ENCODE measurements around the gene GPR55.

Gene GPR55

DNA sequence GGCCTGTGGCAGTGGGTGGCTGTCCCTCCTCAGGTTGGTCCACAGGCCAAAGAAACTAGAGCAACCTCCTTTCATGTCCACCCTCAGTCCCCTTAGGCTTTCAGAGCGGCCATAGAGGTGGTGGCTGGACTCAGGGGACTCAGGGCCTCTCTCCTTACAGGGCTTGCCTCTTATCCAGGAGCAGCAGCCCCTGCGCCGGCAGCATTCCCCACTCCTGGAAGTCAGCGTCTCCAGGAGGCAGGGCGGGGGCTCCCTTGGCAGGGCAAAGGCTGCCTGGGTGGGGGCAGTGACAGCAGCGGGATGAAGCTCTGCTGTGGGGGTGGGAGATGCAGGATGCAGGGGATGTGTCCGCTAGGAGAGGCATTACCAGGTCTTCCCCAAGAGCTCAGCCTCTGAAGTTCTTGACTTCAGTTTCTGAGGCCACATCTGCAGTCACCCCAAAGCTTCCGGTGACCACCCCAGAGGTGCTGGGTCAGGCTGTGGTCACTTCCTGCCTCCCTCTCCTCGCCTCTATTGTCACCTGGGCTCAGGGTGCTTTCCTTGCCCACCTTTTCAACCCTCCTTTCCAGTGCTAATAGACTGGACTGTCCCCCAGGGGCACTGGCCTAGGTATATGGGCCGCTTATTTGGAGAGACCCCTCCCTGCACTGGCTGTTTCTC lies 8.6 kb upstream of the GPR55 start:
- no peak for DNase-seq

- DNase-seq: no peak
Observed at GRCh38 chr2:230932556-230933511, 7.8 kb upstream of the GPR55 start.

DNA sequence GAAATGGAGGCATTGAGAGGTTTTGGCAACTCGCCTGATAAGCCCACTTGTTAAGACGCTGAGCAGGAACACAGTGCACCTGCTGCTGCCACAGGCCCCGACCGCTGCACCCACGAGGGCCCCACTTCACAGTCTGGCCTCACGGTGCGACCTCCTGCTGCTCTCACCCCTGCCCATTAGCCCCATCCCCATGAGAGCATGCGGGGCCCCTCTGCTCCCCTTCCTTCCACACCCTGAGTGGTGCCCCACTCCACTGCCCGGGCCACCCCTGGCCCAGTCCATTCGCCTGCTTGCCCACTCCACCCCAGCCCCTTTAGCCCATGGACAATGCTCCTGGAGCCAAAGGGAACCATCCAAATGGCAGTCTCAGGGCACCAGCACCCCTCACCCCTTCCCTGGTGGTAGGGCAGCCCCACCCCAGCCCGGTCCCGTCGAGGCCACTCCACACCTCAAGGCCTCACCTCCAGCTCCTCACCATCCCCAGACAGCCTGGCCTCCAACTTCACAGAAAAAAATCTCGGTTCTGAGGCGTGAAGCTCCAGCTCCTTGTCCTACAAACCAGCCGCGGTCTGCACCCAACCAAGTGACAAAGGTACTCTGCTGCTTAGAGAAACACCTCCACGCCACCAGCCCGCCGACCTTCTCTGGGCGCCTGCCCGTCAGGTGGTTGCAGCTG lies 6.7 kb upstream of the GPR55 start:
- no peak for DNase-seq

- DNase-seq: no peak
Observed at GRCh38 chr2:230930928-230931555, 6.0 kb upstream of the GPR55 start.

GRCh38 chr2:230930149-230930780 lies 5.2 kb upstream of the GPR55 start:
- no peak for DNase-seq

DNA sequence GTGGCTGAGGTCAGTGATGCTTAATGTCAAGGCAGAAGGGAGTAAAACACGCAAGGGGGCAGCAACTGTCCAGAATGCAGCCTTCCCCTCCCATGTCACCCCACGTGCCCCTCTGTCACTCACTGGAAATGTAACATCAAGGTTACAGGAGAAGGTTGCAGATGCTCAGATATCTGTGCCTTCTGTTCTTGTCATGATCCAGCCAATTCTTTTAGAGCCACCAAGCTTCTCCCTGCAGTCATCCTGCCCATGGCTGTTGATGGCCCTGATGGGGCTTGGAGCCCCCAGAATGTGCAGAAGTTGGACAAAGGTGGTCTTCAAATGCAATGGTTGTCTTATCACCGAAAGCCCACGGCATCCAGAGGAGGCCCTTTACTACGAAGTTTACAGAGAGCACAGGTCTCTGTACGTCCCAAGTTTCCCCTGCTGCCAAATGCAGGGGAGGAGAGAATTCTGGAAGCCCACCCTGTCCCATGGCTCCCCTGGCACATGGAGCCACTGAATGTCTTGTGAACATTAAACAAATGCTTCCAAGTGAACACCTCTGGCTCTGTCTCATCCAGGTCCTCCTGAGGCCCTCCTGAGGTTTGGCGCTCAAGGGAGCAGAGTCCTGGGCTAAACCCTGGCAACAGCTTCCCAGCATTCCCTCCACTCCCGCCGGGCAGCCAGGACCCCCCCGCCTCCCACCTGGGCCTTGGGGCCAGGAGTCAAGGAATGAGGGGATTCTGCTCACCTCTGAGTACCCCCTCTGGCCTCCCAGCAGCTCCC lies 4.5 kb upstream of the GPR55 start:
- DNase-seq: no peak

- DNase-seq: no peak
Observed at GRCh38 chr2:230928701-230929380, 3.8 kb upstream of the GPR55 start.

DNA sequence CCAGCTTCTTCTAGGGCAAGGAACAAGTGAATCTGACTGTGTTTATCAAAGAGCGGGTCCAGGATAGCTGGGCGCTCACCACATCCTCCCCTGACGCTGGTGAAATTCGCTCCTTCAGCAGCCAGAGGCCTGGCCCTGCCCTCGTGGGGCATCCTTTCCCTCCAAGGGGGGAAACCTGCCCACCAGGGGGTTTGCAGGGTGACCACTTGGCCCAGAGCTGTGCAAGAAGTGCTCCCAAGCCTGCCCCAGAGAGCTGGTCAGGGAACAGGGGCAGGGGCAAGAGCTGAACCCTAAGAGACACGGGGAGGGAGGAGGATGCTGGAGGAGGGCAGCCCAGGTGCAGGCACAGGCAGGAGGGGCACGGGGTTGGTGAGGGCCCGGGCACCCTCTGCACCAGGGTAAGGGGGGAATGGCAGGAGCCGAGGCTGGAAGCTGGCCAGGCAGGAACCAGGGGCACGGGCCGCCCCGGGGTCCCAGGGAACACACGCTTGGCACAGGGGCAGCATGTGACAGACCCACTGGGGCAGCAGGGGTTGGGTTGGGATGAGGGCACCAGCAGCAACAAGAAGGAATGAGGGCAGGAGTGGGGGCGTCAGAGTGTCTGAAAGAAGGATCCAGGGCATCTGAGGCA lies 2.8 kb upstream of the GPR55 start:
- DNase-seq: no peak

DNA sequence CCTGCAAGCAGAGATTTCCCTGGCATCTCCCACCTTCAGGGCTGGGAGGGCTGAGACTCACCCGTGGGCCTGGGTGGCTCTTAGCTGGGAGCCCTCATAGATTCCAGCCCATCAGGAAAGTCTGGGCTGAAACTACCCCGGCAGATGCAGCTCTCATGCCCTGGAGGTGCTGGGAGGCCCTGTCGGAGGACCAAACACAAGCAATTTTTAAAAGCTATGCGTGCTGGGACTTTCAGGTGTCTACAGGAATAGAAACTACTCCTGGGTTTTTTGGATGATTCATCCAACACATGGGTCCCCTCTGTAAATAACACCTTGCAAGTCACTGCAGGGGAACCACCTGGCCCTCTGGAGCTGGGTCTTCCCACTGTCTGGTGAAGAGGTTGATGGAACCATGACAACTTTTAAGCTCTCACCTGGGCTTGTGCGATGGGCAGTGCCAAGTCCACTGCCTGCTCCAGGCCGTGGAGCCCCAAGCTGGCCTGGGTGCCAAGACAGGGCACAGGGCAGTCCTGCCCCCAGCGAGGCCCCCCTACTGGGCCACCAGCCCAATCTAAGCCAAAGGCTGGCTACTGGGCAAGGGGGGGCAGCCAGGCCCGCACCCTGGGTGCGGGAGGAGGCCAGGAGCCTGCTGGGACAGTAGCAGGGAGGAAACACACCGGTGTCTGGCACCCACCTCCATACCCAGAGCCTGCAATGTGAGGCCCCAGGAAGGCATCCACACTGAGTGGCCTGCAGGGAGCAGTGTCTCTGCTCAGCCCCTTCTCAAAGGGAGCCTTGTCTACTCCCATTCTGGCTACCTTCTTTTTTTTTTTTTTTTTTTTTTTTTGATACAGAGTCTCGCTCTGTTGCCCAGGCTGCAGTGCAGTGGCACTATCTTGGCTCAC lies 1.1 kb upstream of the GPR55 start:
- DNase-seq: no peak

- no peak for DNase-seq
Observed at GRCh38 chr2:230925443-230925878, 419 bp upstream of the GPR55 start.

DNA sequence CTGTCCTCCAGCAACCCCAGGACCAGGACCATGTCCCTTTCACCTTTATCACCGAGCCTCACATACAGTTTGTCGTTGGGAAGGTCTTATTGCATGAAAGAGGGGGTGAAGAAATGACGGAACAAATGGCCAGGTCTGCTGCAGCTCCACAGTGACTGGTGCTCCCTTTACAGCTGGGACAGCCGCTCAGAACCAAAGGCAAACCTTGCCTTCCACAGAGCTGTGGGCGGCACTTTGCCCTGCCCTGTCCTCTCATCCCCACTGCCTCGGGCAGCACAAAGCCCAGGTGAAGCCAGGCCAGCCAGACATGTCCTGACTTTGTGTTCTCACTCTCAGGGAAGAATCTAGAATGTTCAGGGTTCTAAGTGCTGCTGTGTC lies 961 bp downstream of the GPR55 start:
- DNase-seq: no peak

DNA sequence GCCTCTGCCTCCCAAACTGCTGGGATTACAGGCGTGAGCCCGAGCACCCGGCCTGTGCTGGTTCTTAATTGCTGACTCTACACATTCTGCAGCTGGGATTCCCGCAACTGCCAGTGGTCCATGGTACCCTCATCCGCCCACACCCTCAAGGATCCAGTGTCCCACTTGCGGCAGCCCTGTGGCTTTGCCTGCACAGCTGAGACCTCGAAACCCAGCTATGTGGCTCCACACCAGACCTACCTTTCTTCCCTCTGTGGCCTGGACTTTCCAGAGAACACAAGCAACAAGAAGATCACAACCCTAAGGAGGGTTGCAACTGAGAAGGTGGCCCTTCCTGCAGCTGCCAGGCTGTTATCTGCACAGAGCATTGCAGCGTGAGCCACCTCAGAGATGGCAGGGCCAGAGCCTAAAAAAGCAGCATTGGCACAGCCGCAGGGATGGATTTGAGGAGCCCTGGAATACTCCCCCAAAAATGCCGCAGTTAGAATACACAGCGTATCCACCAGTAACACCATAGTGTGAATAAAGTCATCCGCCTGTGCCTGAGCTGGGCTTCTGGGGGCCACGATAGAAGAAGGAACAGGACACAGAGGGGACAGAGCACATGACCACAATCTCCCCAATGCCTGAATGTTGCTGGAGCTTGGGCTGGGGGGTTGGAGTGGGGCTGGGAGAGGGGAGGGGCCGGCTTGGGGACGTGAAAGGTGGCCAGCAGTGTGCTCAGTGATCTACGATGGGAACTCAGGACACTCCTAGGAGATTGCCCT lies 1.9 kb downstream of the GPR55 start:
- no peak for DNase-seq

- no peak for DNase-seq
Observed at GRCh38 chr2:230921806-230922595, 3.0 kb downstream of the GPR55 start.

- no peak for DNase-seq
Observed at GRCh38 chr2:230920167-230920566, 4.9 kb downstream of the GPR55 start.

DNA sequence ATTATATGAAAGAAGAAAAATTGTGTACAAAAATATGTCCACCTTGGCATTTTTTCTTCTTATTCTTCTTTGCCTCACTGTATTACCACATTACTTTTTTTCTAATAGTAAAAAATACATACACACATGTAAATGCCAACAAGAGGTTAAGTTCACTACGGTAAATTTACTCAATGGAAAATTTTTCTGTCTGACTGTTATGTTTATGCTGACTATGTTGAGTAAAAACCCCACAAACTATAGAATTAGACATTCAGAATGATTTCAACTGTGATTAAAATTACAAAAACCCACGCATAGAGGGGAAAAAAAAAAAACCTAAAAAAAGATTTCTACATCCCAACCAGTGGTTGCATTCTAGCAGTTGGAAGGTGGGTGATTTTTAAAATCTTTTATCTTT lies 5.4 kb downstream of the GPR55 start:
- DNase-seq: no peak

GRCh38 chr2:230919240-230919639 lies 5.8 kb downstream of the GPR55 start:
- no peak for DNase-seq

GRCh38 chr2:230916218-230916617 lies 8.8 kb downstream of the GPR55 start:
- no peak for DNase-seq

DNA sequence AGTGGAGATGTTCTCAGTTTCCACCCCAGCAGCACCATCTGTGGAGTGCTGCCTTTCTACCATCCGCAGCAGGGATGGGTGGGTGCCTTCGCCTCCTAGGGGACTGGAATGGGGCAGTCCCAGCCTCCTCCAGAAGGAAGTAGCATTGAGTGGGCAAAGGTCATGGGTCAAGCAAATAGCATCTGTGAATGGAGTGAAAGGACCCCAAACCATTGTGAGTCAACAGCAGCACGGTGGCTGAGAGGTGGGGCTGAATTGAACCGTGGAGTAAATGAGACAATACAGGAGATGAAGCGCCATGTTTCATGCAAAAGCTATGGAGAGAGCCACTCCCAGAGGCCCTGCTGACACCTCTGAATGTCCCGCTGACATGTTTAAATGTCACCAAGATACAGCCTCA lies 9.7 kb downstream of the GPR55 start:
- DNase-seq: no peak

Measured in DMS153 (cell line).